GM21529 (cell line): ENCODE measurements around the gene NKX2-2.
A peak's percentile ranks its signal among the peaks of the same experiment; 100 is the strongest.
"Not testable (repeated sequence)": the region's sequence is repeated elsewhere in the genome, so short reads cannot be mapped to it uniquely, and the experiment has no call there.

ENCODE experiments used
- ATAC-seq: cut with Tn5 transposase; IDR thresholded peaks from one replicate; pipeline ENCODE4 v1.9.1; 2021; ENCODE audit not compliant: unreplicated experiment

Gene NKX2-2

GRCh38 chr20:21509597-21510371, 4.1 kb downstream of the NKX2-2 start:
- no peak for ATAC-seq

GRCh38 chr20:21509079-21509596, 4.7 kb downstream of the NKX2-2 start:
- ATAC-seq = no peak

GRCh38 chr20:21508230-21509078, 5.4 kb downstream of the NKX2-2 start:
- no peak for ATAC-seq

GRCh38 chr20:21507400-21508229, 6.2 kb downstream of the NKX2-2 start:
- ATAC-seq = no peak

- ATAC-seq = no peak
These were observed 7.9 kb downstream of the NKX2-2 start for GRCh38 chr20:21505810-21506530.

GRCh38 chr20:21505161-21505809, 8.6 kb downstream of the NKX2-2 start:
- peak; percentile 44 for ATAC-seq

- no peak for ATAC-seq
These were observed 9.5 kb downstream of the NKX2-2 start for GRCh38 chr20:21504323-21504722.

GRCh38 chr20:21503345-21503744, 10.5 kb downstream of the NKX2-2 start:
- ATAC-seq = peak; percentile 92

GRCh38 chr20:21501184-21501583, 12.7 kb downstream of the NKX2-2 start:
- ATAC-seq = no peak

GRCh38 chr20:21500599-21500998, 13.3 kb downstream of the NKX2-2 start:
- ATAC-seq = no peak

GRCh38 chr20:21499641-21500040, 14.2 kb downstream of the NKX2-2 start:
- ATAC-seq = no peak

GRCh38 chr20:21498635-21499034, 15.2 kb downstream of the NKX2-2 start:
- no peak for ATAC-seq

GRCh38 chr20:21498195-21498594, 15.7 kb downstream of the NKX2-2 start:
- ATAC-seq = no peak

GRCh38 chr20:21496452-21496851, 17.4 kb downstream of the NKX2-2 start:
- no peak for ATAC-seq

- no peak for ATAC-seq
These were observed 20.8 kb downstream of the NKX2-2 start for GRCh38 chr20:21493049-21493448.

GRCh38 chr20:21490105-21490504, 23.8 kb downstream of the NKX2-2 start:
- no peak for ATAC-seq

- ATAC-seq = not testable (repeated sequence)
These were observed 33.7 kb downstream of the NKX2-2 start for GRCh38 chr20:21480144-21480543.

- ATAC-seq = no peak
These were observed 48.1 kb downstream of the NKX2-2 start for GRCh38 chr20:21465799-21466198.

GRCh38 chr20:21464916-21465315, 48.9 kb downstream of the NKX2-2 start:
- ATAC-seq = no peak
